Sigmoid colon (tissue), 7 donors: ENCODE results near the gene SNCB. TPM values are rescaled to one million over a fixed set of nuclear protein-coding genes. Genes with fewer than 3 reads are reported as not detected.

ENCODE experiments used
- DNase-seq: peaks from one replicate; pipeline ENCODE4 v3.0.0-alpha.2; 2019
- H3K27ac ChIP-seq, 4 donors: fragments of 200-600 bp; sonication (generic); one replicate each; pipeline ENCODE4 v1.5.1; 2016 to 2019; ENCODE audit warnings: mild to moderate bottlenecking in 1 of 4
- H3K27me3 ChIP-seq, 3 donors: fragments of 200-600 bp; sonication (generic); one replicate each; pipeline ENCODE4 v1.5.1; 2019; ENCODE audit warnings: mild to moderate bottlenecking in 1 of 3
- H3K36me3 ChIP-seq, 4 donors: fragments of 200-600 bp; sonication (generic); one replicate each; pipeline ENCODE4 v1.5.1; 2016 to 2019
- H3K4me1 ChIP-seq, 4 donors: fragments of 200-600 bp; sonication (generic); one replicate each; pipeline ENCODE4 v1.5.1; 2017 to 2019
- H3K4me3 ChIP-seq, 4 donors: fragments of 200-600 bp; sonication (generic); one replicate each; pipeline ENCODE4 v1.5.1; 2017 to 2019; ENCODE audit warnings: mild to moderate bottlenecking in 2 of 4, moderate library complexity in 1 of 4
- H3K9me3 ChIP-seq, 4 donors: fragments of 200-600 bp in 3 of 4; sonication (generic) in 3 of 4; one replicate each; pipeline versions ENCODE4 v1.5.1 to v1.6.1; 2013 to 2019
- EP300 ChIP-seq, 4 donors: sonication (generic); formaldehyde crosslinking; IDR thresholded peaks; one replicate each; pipeline ENCODE4 v1.6.1; 2017; ENCODE audit warnings: antibody characterized with exemption in 4 of 4
- POLR2A ChIP-seq, 2 donors: fragments of 450-650 bp; IDR thresholded peaks; one replicate each; pipeline ENCODE4 v1.6.1; 2016; ENCODE audit warnings: antibody characterized with exemption in 2 of 2, mild to moderate bottlenecking in 2 of 2, moderate library complexity in 2 of 2
- POLR2AphosphoS5 ChIP-seq, 4 donors: sonication (generic); formaldehyde crosslinking; IDR thresholded peaks; one replicate each; pipeline ENCODE4 v1.6.1; 2017; ENCODE audit warnings: antibody characterized with exemption in 4 of 4
- WGBS, 2 donors: extraction: QIAGEN DNeasy Blood & Tissue Kit; methylation state at CpG; one replicate each; pipeline ENCODE4 v1.1.7; 2013; 5-methylcytosine and 5-hydroxymethylcytosine counted together
- intact Hi-C: fragments of 100-400 bp; cut with DNase I; formaldehyde crosslinking; loops from one replicate; pipeline ENCODE4 v1.15.1; 2023
- polyA plus RNA-seq, 3 donors: library from polyadenylated mRNA; stranded (reverse); fragments of 200-250 nt; gene quantifications; one replicate each; pipeline ENCODE4 v1.2.3, GENCODE V29; 2013
- total RNA-seq, 4 donors: library from RNA; depleted of rRNA; stranded (reverse); fragments of >200 nt; gene quantifications; one replicate each; pipeline ENCODE4 v1.1.0, GENCODE V29; 2016
- TF ChIP-seq, protein P1 (sequence below), 4 experiments: fragments of 450-650 bp in 3 of 4; fragments of 200-600 bp in 1 of 4; IDR thresholded peaks; one replicate each; pipeline ENCODE4 v1.5.1; 2016 to 2019; ENCODE audit warnings: antibody characterized with exemption in 4 of 4, mild to moderate bottlenecking in 3 of 4, moderate library complexity in 2 of 4
- donor health status: healthy with polysubstance abuse.
- donor health status: Bipolar disorder and iron deficiency.
- donor health status: healthy.

SNCB gene
- total and polyA plus RNA-seq, 7 donors, result 0.23 to 2.2 TPM; not detected in 5

DNA sequence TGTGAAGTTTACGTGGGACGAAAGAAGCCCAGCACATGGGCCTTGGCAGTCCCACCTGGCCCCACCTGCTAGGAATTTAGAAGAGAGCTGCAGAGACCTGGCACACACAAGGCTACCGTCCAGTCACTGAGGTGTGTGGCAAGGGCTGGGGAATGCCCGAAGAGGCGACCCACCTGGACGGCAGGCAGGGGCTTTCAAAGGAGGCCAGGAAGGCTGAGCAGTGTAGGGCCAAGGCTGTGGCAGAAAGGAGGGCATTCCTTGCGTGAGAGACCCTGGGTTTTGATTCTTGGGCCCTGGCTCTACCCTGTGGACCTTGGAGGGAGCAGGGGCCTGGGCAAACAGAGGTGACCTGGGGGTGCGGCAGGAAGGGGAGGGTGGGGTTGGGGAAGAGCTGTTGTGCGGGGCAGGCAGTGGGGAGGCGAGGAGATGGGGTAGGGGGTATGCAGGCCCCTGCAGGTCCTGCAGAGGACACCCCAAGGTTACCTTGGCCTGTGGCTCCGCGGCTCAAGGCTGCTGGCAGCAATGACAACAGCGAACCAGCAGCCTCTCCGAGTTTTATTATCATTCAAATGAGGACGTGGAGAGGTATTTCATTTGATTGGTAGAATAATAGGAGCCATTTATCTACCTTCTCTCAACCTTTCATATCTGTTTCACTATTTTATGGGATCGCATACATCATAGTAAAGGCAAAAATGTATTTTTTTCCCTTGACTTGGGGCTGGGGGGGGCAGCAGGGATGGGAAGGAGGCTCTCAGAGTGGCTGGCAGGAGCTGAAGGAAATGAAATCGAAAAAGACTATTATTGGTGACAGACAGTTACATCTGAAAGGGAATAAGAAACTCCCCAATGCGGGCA lies 41.8 kb upstream of the SNCB start:
- DNase-seq, result no peak
- TF ChIP-seq, protein P1, sequence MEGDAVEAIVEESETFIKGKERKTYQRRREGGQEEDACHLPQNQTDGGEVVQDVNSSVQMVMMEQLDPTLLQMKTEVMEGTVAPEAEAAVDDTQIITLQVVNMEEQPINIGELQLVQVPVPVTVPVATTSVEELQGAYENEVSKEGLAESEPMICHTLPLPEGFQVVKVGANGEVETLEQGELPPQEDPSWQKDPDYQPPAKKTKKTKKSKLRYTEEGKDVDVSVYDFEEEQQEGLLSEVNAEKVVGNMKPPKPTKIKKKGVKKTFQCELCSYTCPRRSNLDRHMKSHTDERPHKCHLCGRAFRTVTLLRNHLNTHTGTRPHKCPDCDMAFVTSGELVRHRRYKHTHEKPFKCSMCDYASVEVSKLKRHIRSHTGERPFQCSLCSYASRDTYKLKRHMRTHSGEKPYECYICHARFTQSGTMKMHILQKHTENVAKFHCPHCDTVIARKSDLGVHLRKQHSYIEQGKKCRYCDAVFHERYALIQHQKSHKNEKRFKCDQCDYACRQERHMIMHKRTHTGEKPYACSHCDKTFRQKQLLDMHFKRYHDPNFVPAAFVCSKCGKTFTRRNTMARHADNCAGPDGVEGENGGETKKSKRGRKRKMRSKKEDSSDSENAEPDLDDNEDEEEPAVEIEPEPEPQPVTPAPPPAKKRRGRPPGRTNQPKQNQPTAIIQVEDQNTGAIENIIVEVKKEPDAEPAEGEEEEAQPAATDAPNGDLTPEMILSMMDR (IDR thresholded peaks at IDR 0.05), result no peak
- TF ChIP-seq POLR2A (IDR thresholded peaks at IDR 0.05), result no peak
- no peak for TF ChIP-seq EP300 (IDR thresholded peaks at IDR 0.05)
- TF ChIP-seq POLR2AphosphoS5 (IDR thresholded peaks at IDR 0.05), result no peak
- no peaks in the 10 kb centered on the region for H3K4me1 ChIP-seq
- H3K4me3 ChIP-seq, result no peak overlapping the region
- no peaks in the 10 kb centered on the region for H3K36me3 ChIP-seq
- no peaks in the 10 kb centered on the region for H3K9me3 ChIP-seq
- H3K27ac ChIP-seq, result no peak overlapping the region
- peaks cover 7 to 29% (median 13%) of the 10 kb centered on the region in 3 donors for H3K27me3 ChIP-seq
- 66 to 67% methylated on average over 18 of the region's 18 CpGs for WGBS, 2 donors
- intact Hi-C loops, result no loop called here

DNA sequence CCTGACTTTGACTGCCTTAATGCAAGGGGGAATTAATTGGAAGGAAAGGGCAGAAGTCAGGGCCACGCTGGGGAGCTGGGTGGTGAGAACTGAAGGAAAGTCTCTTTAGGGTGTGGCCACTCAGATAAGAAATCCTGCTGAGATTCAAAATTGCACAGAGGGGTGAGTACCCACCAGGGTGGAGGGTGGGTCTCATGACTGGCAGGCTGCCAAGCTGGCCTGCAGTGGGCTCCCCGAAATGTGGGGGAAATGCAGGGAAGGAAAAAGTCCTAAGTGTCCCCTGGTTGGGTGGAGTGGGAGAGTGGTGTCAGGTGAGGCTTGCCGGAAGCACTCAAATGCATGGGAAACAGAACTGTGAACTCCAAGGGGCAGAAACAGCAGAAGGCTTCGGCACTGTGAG lies 41.1 kb upstream of the SNCB start:
- no peaks in the 10 kb centered on the region for H3K36me3 ChIP-seq
- intact Hi-C loops, result no loop called here
- WGBS, 2 donors, result 62 to 70% methylated on average over 4 of the region's 4 CpGs
- no peak for DNase-seq
- no peaks in the 10 kb centered on the region for H3K4me1 ChIP-seq
- H3K4me3 ChIP-seq, result no peak overlapping the region
- peaks cover 7 to 29% (median 13%) of the 10 kb centered on the region in 3 donors for H3K27me3 ChIP-seq
- H3K27ac ChIP-seq, result no peak overlapping the region
- TF ChIP-seq EP300 (IDR thresholded peaks at IDR 0.05) (no peak), POLR2A (IDR thresholded peaks at IDR 0.05) (no peak), POLR2AphosphoS5 (IDR thresholded peaks at IDR 0.05) (no peak)
- TF ChIP-seq, protein P1 (IDR thresholded peaks at IDR 0.05), result no peak
- H3K9me3 ChIP-seq, result no peaks in the 10 kb centered on the region

DNA sequence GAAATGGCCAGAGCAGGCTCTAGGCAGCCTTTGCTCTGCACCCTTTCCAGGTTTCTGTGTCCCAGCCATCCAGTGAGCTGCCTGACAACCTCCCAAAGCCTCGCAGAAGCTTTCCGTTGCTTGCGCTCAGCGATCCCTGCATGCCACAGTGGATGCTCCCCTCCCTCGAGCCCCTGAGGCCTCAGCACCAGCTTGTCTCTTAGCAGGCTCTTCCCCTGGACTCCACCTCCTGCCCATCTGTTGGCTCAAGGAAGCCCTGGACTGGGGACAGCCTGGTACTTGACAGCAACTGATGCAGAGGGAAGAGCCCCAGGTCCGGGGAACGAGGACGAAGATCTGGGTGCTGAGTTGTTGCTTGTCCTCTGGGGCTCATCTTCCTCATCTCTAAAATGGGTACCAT lies 40.1 kb upstream of the SNCB start:
- DNase-seq, result no peak
- WGBS, 2 donors, result 81 to 91% methylated on average over 8 of the region's 8 CpGs
- Histone ChIP-seq H3K4me1 (no peaks in the 10 kb centered on the region), H3K4me3 (no peak overlapping the region), H3K36me3 (no peaks in the 10 kb centered on the region), H3K27me3 (peaks cover 7 to 33% (median 15%) of the 10 kb centered on the region in 3 donors), H3K27ac (no peak overlapping the region), H3K9me3 (no peaks in the 10 kb centered on the region)
- intact Hi-C loops, result no loop called here
- TF ChIP-seq, protein P1 (IDR thresholded peaks at IDR 0.05), result no peak
- TF ChIP-seq EP300 (IDR thresholded peaks at IDR 0.05), result no peak
- no peak for TF ChIP-seq POLR2AphosphoS5 (IDR thresholded peaks at IDR 0.05)
- no peak for TF ChIP-seq POLR2A (IDR thresholded peaks at IDR 0.05)

DNA sequence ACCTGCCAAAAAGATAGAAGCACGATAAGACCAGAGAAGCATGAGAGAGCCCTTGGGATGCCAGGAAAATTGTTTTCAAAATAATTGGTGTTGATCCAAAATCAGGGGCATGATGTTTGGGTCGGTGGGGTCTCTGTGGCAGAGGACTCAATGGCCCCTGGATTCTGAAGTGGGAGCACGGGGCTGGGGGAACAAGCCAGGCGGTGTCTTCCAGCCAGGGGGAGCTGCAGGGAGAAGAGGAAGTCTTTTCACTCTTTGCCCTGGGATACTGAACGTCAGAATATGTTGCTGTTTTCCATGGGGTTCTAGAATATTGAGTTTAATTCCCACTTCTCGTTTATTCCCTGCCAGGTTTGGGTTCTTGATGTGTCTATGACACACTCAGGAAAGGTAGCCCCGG lies 37.3 kb upstream of the SNCB start:
- H3K27ac ChIP-seq, result no peak overlapping the region
- no peaks in the 10 kb centered on the region for H3K4me1 ChIP-seq
- TF ChIP-seq, protein P1 (IDR thresholded peaks at IDR 0.05), result no peak
- TF ChIP-seq POLR2AphosphoS5 (IDR thresholded peaks at IDR 0.05) (no peak), POLR2A (IDR thresholded peaks at IDR 0.05) (no peak), EP300 (IDR thresholded peaks at IDR 0.05) (no peak)
- DNase-seq, result no peak
- no peak overlapping the region for H3K4me3 ChIP-seq
- intact Hi-C loops, result no loop called here
- H3K36me3 ChIP-seq, result no peaks in the 10 kb centered on the region
- H3K27me3 ChIP-seq, result peaks cover 7 to 61% (median 29%) of the 10 kb centered on the region in 3 donors
- 68 to 73% methylated on average over 7 of the region's 7 CpGs for WGBS, 2 donors
- no peaks in the 10 kb centered on the region for H3K9me3 ChIP-seq
